ENCODE measurements around the gene ZNF470. TPM values are rescaled to one million over a fixed set of nuclear protein-coding genes. Genes with fewer than 3 reads are reported as not detected.
A peak's percentile ranks its signal among the peaks of the same experiment; 100 is the strongest.

ZNF470 gene
- polyA plus RNA-seq (ENCODE audit: insufficient read length in 3 of 3) = 10 to 100 TPM in 2 of 3 donors, 1 to 10 TPM in 1; 8.5 to 11.9 (median 10.9) TPM
- long read RNA-seq, donor 1, full-length matches to known transcripts = 5 of 5 reads
- long read RNA-seq, donor 1, partial matches to known transcripts = 0 of 5 reads
- long read RNA-seq, donor 1, other reads (novel, unspliced or antisense) = 0 of 5 reads
- long read RNA-seq, donor 2 = 0 reads
- long read RNA-seq, donor 3, partial matches to known transcripts = 0 of 1 reads
- long read RNA-seq, donor 3, other reads (novel, unspliced or antisense) = 0 of 1 reads
- long read RNA-seq, donor 4, full-length matches to known transcripts = 6 of 6 reads
- long read RNA-seq, donor 4, partial matches to known transcripts = 0 of 6 reads
- long read RNA-seq, donor 4, other reads (novel, unspliced or antisense) = 0 of 6 reads
- long read RNA-seq, donor 5, full-length matches to known transcripts = 10 of 10 reads
- long read RNA-seq, donor 5, partial matches to known transcripts = 0 of 10 reads
- long read RNA-seq, donor 5, other reads (novel, unspliced or antisense) = 0 of 10 reads
- long read RNA-seq, donor 6, full-length matches to known transcripts = 2 of 2 reads
- long read RNA-seq, donor 6, partial matches to known transcripts = 0 of 2 reads
- long read RNA-seq, donor 6, other reads (novel, unspliced or antisense) = 0 of 2 reads
- long read RNA-seq, donor 7, partial matches to known transcripts = 0 of 2 reads
- long read RNA-seq, donor 7, other reads (novel, unspliced or antisense) = 0 of 2 reads
- long read RNA-seq, donor 8, full-length matches to known transcripts = 3 of 3 reads
- long read RNA-seq, donor 8, partial matches to known transcripts = 0 of 3 reads
- long read RNA-seq, donor 8, other reads (novel, unspliced or antisense) = 0 of 3 reads
- long read RNA-seq, donor 9, full-length matches to known transcripts = 8 of 8 reads
- long read RNA-seq, donor 9, partial matches to known transcripts = 0 of 8 reads
- long read RNA-seq, donor 9, other reads (novel, unspliced or antisense) = 0 of 8 reads
- long read RNA-seq, donor 10, full-length matches to known transcripts = 2 of 2 reads
- long read RNA-seq, donor 10, partial matches to known transcripts = 0 of 2 reads
- long read RNA-seq, donor 10, other reads (novel, unspliced or antisense) = 0 of 2 reads
- long read RNA-seq, donor 11, full-length matches to known transcripts = 1 of 1 reads
- long read RNA-seq, donor 11, partial matches to known transcripts = 0 of 1 reads
- long read RNA-seq, donor 11, other reads (novel, unspliced or antisense) = 0 of 1 reads
- long read RNA-seq, donor 12, partial matches to known transcripts = 0 of 1 reads
- long read RNA-seq, donor 12, other reads (novel, unspliced or antisense) = 0 of 1 reads
- long read RNA-seq, donor 13, full-length matches to known transcripts = 4 of 4 reads
- long read RNA-seq, donor 13, partial matches to known transcripts = 0 of 4 reads
- long read RNA-seq, donor 13, other reads (novel, unspliced or antisense) = 0 of 4 reads
- long read RNA-seq, donor 14, full-length matches to known transcripts = 3 of 3 reads
- long read RNA-seq, donor 14, partial matches to known transcripts = 0 of 3 reads
- long read RNA-seq, donor 14, other reads (novel, unspliced or antisense) = 0 of 3 reads
- long read RNA-seq, donor 15, full-length matches to known transcripts = 3 of 3 reads
- long read RNA-seq, donor 15, partial matches to known transcripts = 0 of 3 reads
- long read RNA-seq, donor 15, other reads (novel, unspliced or antisense) = 0 of 3 reads
- long read RNA-seq, donor 16, full-length matches to known transcripts = 12 of 12 reads
- long read RNA-seq, donor 16, partial matches to known transcripts = 0 of 12 reads
- long read RNA-seq, donor 16, other reads (novel, unspliced or antisense) = 0 of 12 reads

DNA sequence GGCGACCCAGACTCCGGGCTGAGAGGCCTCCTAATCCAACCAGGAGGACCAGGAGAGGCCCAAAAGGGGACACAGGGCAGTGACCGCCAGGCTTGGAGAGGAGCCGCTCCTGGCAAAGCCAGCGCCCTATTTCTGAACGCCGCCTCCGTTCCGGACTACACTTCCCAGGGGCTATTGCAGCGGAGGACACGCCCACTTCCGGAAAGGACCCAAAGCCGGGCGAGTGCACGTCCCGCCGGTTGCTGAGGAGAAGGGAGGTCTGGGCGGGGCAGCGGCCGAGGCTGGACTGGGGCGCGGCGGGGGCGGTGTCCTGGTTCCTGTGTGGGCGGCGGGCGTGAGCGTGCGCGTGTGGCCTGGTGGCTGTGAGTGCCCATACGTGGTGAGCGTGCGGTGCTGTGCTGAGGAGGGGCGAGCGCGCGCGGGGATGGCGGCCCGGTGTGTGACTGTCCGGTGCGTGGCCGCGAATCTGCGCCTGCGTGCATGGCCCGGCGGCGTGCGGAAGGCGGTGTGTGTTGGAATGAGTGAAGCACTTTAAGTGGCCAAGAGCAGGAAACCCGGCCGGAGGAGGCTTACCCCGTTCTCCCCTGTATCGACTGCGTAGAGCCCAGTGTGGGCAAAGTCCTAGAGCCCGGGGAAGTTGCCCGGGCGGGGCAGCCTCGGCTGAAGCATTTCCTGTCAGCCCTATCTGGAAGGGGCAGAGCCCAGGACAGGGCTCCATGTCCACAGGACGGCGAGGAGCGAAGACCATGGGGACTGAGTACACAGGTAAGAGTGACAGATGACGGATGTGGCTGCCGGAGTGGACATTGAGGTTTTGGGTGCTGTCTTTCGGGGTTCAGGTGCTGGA, at the start of gene ZNF470:
Gene ZNF470, plus strand, starts transcription at position 195 of the 847 bp plus-strand sequence. CDS start 2,844 bp downstream, outside the sequence.
- peak; percentile 65 to 93 (median 88) for DNase-seq (ENCODE audit: extremely low read depth in 1 of 11, low read depth in 9 of 11, low spot score in 4 of 11)

DNA sequence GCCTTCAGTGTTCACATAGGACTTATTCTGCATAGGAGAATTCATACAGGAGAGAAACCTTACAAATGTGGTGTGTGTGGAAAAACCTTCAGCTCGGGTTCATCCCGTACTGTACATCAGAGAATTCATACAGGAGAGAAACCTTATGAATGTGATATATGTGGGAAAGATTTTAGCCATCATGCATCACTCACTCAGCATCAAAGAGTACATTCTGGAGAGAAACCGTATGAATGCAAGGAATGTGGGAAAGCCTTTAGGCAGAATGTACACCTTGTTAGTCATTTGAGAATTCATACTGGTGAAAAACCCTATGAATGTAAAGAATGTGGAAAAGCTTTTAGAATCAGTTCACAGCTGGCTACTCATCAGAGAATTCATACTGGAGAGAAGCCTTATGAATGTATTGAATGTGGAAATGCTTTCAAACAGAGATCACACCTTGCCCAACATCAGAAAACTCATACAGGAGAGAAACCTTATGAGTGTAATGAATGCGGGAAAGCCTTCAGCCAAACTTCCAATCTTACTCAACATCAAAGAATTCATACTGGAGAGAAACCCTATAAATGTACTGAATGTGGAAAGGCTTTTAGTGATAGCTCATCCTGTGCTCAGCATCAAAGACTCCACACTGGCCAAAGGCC, 41.9 kb upstream of the ZNF470 start:
- no peak for DNase-seq (ENCODE audit: extremely low read depth in 1 of 11, low read depth in 9 of 11, low spot score in 4 of 11)

DNA sequence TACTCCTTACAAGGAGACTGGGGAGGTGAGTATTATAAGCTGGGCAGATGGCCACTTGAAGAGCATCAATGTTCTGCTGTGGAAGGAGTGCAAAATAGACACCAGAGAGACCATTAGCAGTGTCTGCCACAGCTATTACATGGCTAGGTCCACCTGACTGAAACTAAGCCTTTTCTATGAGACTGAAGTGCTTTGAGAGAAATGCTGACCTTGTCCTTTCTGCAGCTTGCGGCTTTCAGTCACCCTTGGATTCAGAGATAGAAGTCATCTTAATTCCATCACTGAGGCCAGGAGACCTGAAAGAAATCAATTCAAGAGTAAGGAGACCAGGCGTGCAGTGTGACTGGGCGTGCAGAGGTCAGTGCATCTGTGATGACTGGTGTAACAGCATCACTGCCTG, 29.8 kb upstream of the ZNF470 start:
- DNase-seq (ENCODE audit: extremely low read depth in 1 of 11, low read depth in 9 of 11, low spot score in 4 of 11) = no peak

DNA sequence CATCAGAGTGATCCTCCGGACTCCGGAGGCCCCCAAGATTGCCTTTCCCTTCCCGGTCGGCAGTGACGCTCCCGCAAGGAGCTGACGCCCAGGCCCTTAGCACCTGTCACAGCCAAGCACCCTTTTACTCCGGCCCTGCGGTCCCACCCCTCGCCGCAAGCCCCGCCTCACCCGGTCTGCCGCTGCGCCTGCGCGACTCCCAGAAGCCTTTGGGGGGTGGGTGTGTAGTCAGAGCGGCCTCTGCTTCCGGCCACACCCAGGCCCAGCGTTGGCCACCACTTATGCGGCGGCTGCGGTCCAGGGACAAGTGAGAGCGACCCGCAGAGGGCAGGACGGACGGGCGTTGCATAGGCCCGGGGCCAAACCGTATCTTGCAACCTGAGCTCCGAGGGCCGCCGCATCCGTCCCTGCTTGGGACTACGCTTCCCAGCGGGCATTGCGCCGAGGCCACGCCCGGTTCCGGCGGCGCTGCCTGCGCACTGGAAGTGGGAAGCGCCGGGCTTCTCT, 29.0 kb upstream of the ZNF470 start:
- DNase-seq (ENCODE audit: extremely low read depth in 1 of 11, low read depth in 9 of 11, low spot score in 4 of 11) = peak; percentile 77 to 87 (median 83)

DNA sequence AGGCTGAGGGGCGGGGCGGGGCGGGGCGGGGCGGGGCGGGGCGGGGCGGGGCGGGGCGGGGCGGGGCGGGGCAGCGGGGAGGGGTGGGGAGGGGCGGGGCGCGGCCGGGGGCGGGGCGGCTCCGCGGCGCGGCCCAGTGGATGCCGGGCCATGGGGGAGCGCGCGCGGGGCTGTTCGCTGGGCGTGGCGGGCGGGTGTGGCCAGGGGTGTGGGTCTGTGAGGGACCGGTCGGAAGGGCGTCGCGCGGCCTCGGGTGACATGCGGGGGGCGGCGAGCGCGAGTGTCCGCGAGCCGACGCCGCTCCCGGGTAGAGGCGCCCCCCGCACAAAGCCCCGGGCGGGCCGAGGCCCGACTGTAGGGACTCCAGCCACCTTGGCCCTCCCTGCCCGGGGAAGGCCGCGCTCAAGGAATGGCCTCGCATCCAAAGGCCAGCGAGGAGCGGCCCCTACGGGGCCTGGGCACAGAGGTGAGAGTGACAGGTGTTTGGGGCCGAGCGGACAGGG, 28.5 kb upstream of the ZNF470 start, which contains the start of gene ZFP28:
Gene ZFP28, plus strand, starts transcription at position 188 of the 503 bp plus-strand sequence. Its CDS starts 71 bp downstream, at position 259.
- DNase-seq (ENCODE audit: extremely low read depth in 1 of 11, low read depth in 9 of 11, low spot score in 4 of 11) = peak in 2 of 11 donors; percentile 40 to 60

DNA sequence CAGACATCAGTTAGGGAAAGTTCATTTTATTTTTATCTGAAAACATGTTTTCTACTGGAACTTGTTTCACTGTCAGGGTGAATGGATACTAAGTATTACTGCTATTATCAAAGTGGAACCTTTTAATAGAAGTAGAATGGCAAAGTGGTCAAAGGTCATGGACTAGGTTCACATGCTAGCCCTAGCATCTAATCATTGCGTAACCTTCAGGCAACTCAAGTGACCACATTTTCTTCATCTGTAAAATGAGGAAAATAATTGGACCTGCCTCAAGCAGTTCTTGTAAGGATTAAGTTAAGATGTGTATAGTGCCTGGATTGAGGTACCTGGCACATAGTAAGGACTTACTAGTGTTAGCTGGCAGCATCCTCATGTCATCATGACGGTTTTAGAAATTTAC, 23.5 kb upstream of the ZNF470 start:
- DNase-seq (ENCODE audit: extremely low read depth in 1 of 11, low read depth in 9 of 11, low spot score in 4 of 11) = no peak

DNA sequence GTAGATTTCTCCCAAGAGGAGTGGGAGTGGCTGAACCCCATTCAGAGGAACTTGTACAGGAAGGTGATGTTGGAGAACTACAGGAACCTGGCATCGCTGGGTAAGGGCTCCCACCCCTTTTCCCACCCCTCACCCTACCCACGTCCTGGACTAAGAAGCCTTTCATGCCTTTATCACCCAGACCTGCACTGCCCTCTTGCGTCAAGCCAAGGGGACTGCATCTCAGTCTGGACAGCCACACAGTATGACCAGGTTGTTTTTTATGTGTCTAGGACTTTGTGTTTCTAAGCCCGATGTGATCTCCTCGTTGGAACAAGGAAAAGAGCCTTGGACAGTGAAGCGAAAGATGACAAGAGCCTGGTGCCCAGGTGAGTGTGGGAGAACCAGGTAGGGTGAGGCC, 19.7 kb upstream of the ZNF470 start:
- DNase-seq (ENCODE audit: extremely low read depth in 1 of 11, low read depth in 9 of 11, low spot score in 4 of 11) = no peak

DNA sequence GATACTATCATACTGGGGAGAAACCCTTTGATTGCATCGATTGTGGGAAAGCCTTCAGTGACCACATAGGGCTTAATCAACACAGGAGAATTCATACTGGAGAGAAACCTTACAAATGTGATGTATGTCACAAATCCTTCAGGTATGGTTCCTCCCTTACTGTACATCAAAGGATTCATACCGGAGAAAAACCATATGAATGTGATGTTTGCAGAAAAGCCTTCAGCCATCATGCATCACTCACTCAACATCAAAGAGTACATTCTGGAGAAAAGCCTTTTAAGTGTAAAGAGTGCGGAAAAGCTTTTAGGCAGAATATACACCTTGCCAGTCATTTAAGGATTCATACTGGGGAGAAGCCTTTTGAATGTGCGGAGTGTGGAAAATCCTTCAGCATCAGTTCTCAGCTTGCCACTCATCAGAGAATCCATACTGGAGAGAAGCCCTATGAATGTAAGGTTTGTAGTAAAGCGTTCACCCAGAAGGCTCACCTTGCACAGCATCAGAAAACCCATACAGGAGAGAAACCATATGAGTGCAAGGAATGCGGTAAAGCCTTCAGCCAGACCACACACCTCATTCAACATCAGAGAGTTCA, 12.9 kb upstream of the ZNF470 start:
- no peak for DNase-seq (ENCODE audit: extremely low read depth in 1 of 11, low read depth in 9 of 11, low spot score in 4 of 11)

DNA sequence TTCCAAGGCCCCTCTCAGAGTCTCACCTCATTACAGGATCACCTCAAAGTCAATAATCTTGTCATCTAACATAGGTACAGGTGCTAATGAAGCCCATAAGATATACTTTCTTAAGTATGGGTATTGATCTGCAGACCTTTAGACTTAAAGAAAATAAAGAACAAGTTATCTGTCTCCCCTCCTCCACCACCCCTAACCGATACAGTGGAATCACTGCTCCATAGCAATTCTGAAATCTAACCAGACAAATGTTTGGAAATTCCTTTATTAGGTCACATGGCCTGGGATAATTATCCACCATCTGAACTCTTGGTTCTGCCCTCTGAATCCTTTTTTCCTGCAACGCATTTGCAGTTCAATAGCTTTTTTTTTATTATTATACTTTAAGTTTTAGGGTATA, 4.5 kb upstream of the ZNF470 start:
- no peak for DNase-seq (ENCODE audit: extremely low read depth in 1 of 11, low read depth in 9 of 11, low spot score in 4 of 11)

DNA sequence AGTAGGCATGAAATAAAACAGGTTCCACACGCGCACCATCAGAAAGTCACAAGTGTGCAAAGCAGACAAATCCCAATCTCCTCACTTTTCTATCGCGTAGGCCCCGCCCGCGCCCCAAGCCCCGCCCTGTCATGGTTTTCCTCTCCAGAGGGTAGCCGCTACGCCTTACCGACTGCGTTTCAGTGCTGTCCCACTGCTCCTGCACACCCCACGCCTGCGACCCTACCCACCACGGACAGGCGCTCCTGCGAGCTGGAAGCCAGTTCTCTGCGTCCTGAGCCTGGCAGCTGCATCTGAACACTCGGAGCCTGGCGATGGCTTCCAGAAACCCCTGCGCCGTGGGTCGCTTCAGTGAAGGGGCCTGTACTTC, 379 bp upstream of the ZNF470 start:
- peak in 3 of 11 donors; percentile 5 to 25 (median 7) for DNase-seq (ENCODE audit: extremely low read depth in 1 of 11, low read depth in 9 of 11, low spot score in 4 of 11)

DNA sequence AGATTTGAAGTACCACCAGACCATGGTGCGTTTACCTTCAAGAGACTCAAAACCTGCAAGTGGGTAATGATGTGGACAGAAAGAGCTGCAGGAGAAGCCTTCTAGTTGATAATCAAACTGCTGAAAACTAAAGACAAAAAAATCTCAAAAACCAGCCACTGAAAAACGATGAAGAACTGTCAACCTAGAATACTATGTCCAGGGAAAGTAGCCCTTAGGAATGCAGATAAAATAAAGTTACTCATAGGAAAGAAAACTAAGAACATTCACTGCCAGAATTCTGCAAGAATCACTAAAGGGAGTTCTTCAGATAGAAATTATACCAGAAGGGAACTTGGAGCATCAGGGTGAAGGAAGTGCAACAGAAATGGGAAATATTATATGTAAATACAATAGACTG, 5.3 kb downstream of the ZNF470 start:
- no peak for DNase-seq (ENCODE audit: extremely low read depth in 1 of 11, low read depth in 9 of 11, low spot score in 4 of 11)

DNA sequence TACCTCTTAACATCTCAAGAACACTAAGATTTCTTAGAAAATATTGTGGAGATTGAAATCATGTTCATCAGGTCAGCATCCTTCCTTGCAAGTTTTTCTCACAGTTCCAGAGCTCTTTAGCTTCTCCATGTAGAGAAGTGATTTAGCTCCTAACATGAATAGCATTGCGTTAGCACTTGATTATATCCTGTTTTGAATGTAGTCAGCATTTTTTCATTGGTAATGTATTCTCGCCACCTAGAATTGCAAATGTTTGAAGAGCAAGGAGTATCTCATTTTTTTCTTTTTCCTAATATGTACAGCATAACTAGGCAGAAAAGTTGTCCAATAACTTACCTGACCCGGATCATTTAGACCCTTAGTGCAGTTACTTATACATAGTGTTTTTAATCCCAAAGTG, 6.6 kb downstream of the ZNF470 start:
- no peak for DNase-seq (ENCODE audit: extremely low read depth in 1 of 11, low read depth in 9 of 11, low spot score in 4 of 11)

DNA sequence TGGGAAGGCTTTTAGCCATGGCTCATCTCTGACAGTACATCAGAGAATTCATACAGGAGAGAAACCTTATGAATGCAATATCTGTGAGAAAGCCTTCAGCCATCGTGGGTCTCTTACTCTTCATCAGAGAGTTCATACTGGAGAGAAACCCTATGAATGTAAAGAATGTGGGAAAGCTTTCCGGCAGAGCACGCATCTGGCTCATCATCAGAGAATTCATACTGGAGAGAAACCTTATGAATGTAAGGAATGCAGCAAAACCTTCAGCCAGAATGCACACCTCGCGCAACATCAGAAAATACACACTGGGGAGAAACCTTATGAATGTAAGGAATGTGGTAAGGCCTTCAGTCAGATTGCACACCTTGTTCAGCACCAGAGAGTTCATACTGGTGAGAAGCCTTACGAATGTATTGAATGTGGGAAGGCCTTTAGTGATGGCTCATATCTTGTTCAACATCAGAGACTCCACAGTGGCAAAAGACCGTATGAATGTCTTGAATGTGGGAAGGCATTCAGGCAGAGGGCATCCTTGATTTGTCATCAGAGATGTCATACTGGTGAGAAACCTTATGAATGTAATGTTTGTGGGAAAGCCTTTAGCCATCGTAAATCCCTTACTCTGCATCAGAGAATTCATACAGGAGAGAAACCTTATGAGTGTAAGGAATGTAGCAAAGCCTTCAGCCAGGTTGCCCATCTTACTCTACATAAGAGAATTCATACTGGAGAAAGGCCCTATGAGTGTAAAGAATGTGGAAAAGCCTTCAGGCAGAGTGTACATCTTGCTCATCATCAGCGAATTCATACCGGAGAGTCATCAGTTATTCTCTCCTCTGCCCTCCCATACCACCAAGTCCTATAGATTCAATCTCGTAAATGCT, 10.7 kb downstream of the ZNF470 start:
- DNase-seq (ENCODE audit: extremely low read depth in 1 of 11, low read depth in 9 of 11, low spot score in 4 of 11) = no peak

DNA sequence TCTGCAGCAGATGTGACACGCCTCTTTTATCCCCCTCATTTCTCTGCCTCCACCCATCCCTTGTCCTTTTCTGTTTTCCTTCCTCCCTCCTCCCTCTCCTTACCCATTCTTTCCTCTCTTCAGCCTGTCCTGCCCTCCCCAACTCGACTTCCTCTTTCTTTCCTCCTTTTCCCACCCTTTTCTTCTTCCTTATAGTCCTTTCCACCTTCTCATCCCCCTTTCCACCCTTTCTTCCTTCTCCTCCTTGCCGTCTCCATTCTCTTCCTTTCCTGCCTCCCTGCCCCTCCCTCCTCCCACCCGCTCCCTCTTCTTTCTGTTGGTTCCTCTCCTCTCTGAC, 27.1 kb downstream of the ZNF470 start:
- DNase-seq (ENCODE audit: extremely low read depth in 1 of 11, low read depth in 9 of 11, low spot score in 4 of 11) = no peak
